IPS DF 4.7 (cell line): ENCODE results near the gene MAP3K5.

Experiments
- DNase-seq: peaks from one replicate; pipeline ENCODE4 v3.0.0-alpha.2; 2013; ENCODE audit warnings: low spot score; ENCODE audit errors: extremely low read depth

MAP3K5 gene

GRCh38 chr6:136522636-136523035 lies 269.6 kb downstream of the MAP3K5 start:
- no peak for DNase-seq

GRCh38 chr6:136521911-136522310 lies 270.4 kb downstream of the MAP3K5 start:
- DNase-seq, result no peak

- no peak for DNase-seq
Measured at GRCh38 chr6:136521427-136521826, 270.9 kb downstream of the MAP3K5 start.

- no peak for DNase-seq
Measured at GRCh38 chr6:136520517-136520916, 271.8 kb downstream of the MAP3K5 start.

GRCh38 chr6:136517582-136517981 lies 274.7 kb downstream of the MAP3K5 start:
- DNase-seq, result no peak

- no peak for DNase-seq
Measured at GRCh38 chr6:136517002-136517401, 275.3 kb downstream of the MAP3K5 start.

GRCh38 chr6:136514591-136514990 lies 277.7 kb downstream of the MAP3K5 start:
- DNase-seq, result no peak

- DNase-seq, result no peak
Measured at GRCh38 chr6:136511926-136512325, 280.4 kb downstream of the MAP3K5 start.

GRCh38 chr6:136511397-136511796 lies 280.9 kb downstream of the MAP3K5 start:
- DNase-seq, result no peak

- DNase-seq, result no peak
Measured at GRCh38 chr6:136510782-136511181, 281.5 kb downstream of the MAP3K5 start.

GRCh38 chr6:136510299-136510698 lies 282.0 kb downstream of the MAP3K5 start:
- no peak for DNase-seq

GRCh38 chr6:136508725-136509392 lies 283.4 kb downstream of the MAP3K5 start:
- no peak for DNase-seq
